Psoas muscle (tissue), 8 donors: Measurements from ENCODE around the gene KRT84. TPM values are rescaled to one million over a fixed set of nuclear protein-coding genes. Genes with fewer than 3 reads are reported as not detected.

Source experiments
- ATAC-seq, 4 donors: fragments of 200-7000 bp; cut with Tn5 transposase; one replicate each; pipeline ENCODE4 v1.9.1; 2020; ENCODE audit warnings: moderate library complexity in 3 of 4, mild to moderate bottlenecking in 2 of 4
- DNase-seq, 2 donors: peaks; one replicate each; pipeline ENCODE4 v3.0.0-alpha.2; 2020
- H3K27ac ChIP-seq: fragments of 200-600 bp; one replicate; pipeline ENCODE4 v1.8.0; 2022
- H3K27me3 ChIP-seq, 3 donors: fragments of 200-600 bp in 1 of 3; one replicate each; pipeline versions ENCODE4 v1.6.1 to v1.8.0; 2013 to 2022; ENCODE audit warnings: low read length in 2 of 3, mild to moderate bottlenecking in 2 of 3, moderate library complexity in 1 of 3; ENCODE audit not compliant: insufficient read depth in 3 of 3
- H3K36me3 ChIP-seq, 2 donors: fragments of 200-600 bp in 1 of 2; one replicate each; pipeline versions ENCODE4 v1.6.1 to v1.8.0; 2013 to 2022; ENCODE audit warnings: low read depth in 1 of 2, mild to moderate bottlenecking in 1 of 2, moderate library complexity in 1 of 2; ENCODE audit not compliant: insufficient read depth in 1 of 2
- H3K4me1 ChIP-seq: fragments of 200-600 bp; one replicate; pipeline ENCODE4 v1.8.0; 2022
- H3K4me3 ChIP-seq: fragments of 200-600 bp; one replicate; pipeline ENCODE4 v1.8.0; 2022; ENCODE audit warnings: mild to moderate bottlenecking
- H3K9me3 ChIP-seq: fragments of 200-600 bp; one replicate; pipeline ENCODE4 v1.8.0; 2022
- WGBS, 3 donors: extraction: QIAGEN DNeasy Blood & Tissue Kit; methylation state at CpG; one replicate each; pipeline versions ENCODE4 v1.1.6 to v1.1.7; 2013; 5-methylcytosine and 5-hydroxymethylcytosine counted together
- intact Hi-C, 2 donors: fragments of 100-400 bp; cut with DNase I; formaldehyde crosslinking; loops; one replicate each; pipeline versions ENCODE4 v1.11.0 to v1.14.2; 2022
- polyA plus RNA-seq, 3 donors: library from polyadenylated mRNA; stranded (reverse); fragments of 200-250 nt; gene quantifications; one replicate each; pipeline ENCODE4 v1.2.3, GENCODE V29; 2013
- total RNA-seq, 4 donors: library from RNA; stranded (reverse); fragmentation: NEBNext Ultra II Directional in 2 of 4; extraction: Animal tissue kit (Norgen Biotek cat#: 25700) in 2 of 4; gene quantifications; one replicate each; pipeline versions ENCODE4 v1.2.1 to v1.2.4, GENCODE V29; 2021 to 2023
- TF ChIP-seq, protein P1 (sequence below): fragments of 200-600 bp; IDR thresholded peaks from one replicate; pipeline ENCODE4 v1.8.0; 2022; ENCODE audit warnings: antibody characterized with exemption
- donor health status: healthy with polysubstance abuse.
- donor health status: DM: no; HTN: no; CAD: no; lungs with moderate emphysema.
- donor health status: Bipolar disorder and iron deficiency.
- donor health status: healthy.
- donor health status: DM: yes; HTN: yes; CAD: no.
- donor health status: DM: no; HTN: no; CAD: no.
- donor health status: DM: no; HTN: no; CAD: no.
- donor health status: DM: yes; HTN: yes; CAD: no.

Gene KRT84
- total and polyA plus RNA-seq, 7 donors: not detected

DNA sequence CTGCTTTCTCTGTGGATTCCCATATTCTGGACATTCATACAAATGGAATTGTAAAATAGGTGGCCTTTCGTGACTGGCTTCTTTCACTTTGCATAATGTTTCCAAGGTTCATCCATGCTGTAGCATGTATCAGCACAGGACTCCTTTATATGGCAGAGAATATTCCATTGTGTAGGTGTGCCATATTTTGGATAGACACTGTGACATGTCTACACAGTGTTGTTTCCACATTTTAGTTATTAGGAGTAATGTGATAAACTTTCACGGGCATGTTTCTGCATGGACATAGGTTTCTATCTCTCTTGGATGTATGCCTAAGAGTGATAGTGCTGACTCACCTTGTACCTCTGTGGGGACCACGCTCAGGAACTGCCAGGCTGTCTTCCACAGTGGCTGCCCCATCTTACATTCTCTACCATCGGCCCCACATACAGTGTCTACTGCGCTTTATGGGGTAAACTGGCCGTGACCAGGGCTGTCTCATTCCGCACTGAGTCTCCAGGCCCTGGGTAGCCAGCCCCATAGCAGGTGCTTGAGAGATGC, 7.1 kb upstream of the KRT84 start:
- H3K27ac ChIP-seq: no peak overlapping the region
- intact Hi-C loops: no loop called here
- WGBS, 3 donors: 92 to 93% (median 93%) methylated on average over 7 of the region's 7 CpGs
- H3K36me3 ChIP-seq: no peaks in the 10 kb centered on the region
- no peaks in the 10 kb centered on the region for H3K4me1 ChIP-seq
- DNase-seq (no peak), ATAC-seq (no peak)
- TF ChIP-seq, protein P1, sequence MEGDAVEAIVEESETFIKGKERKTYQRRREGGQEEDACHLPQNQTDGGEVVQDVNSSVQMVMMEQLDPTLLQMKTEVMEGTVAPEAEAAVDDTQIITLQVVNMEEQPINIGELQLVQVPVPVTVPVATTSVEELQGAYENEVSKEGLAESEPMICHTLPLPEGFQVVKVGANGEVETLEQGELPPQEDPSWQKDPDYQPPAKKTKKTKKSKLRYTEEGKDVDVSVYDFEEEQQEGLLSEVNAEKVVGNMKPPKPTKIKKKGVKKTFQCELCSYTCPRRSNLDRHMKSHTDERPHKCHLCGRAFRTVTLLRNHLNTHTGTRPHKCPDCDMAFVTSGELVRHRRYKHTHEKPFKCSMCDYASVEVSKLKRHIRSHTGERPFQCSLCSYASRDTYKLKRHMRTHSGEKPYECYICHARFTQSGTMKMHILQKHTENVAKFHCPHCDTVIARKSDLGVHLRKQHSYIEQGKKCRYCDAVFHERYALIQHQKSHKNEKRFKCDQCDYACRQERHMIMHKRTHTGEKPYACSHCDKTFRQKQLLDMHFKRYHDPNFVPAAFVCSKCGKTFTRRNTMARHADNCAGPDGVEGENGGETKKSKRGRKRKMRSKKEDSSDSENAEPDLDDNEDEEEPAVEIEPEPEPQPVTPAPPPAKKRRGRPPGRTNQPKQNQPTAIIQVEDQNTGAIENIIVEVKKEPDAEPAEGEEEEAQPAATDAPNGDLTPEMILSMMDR: no peak
- H3K9me3 ChIP-seq: no peaks in the 10 kb centered on the region
- H3K27me3 ChIP-seq: peaks cover 0 to 9% (median 0%) of the 10 kb centered on the region in 3 donors
- no peak overlapping the region for H3K4me3 ChIP-seq

DNA sequence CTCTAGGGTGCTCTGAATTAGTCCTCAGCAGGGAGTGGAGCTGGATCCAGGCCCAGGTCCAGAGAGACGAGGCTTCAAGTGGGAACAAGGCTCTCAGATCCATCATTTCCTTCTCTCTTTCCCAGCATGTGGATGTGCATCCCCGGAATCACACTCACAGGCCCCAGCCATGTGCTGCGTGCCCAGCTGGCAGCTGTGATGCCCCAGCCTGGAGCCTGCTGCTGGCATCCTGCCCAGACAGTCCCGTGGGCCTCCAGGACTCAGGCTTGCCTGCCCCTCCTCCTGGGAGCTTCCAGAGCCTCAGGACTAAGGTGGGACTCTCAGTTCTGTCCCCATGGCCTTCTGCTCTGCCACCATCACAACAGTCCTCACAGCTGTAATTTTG, 6.2 kb upstream of the KRT84 start:
- TF ChIP-seq, protein P1: no peak
- peak in 3 of 4 donors; percentile 42 to 60 (median 54) for ATAC-seq
- H3K36me3 ChIP-seq: no peaks in the 10 kb centered on the region
- 11 to 15% (median 14%) methylated on average over 4 of the region's 4 CpGs for WGBS, 3 donors
- intact Hi-C loops: no loop called here
- no peak overlapping the region for H3K4me3 ChIP-seq
- H3K27me3 ChIP-seq: peaks cover 0 to 5% (median 0%) of the 10 kb centered on the region in 3 donors
- no peaks in the 10 kb centered on the region for H3K9me3 ChIP-seq
- no peak overlapping the region for H3K27ac ChIP-seq
- DNase-seq: peak in 1 of 2 donors; percentile 30
- no peaks in the 10 kb centered on the region for H3K4me1 ChIP-seq

DNA sequence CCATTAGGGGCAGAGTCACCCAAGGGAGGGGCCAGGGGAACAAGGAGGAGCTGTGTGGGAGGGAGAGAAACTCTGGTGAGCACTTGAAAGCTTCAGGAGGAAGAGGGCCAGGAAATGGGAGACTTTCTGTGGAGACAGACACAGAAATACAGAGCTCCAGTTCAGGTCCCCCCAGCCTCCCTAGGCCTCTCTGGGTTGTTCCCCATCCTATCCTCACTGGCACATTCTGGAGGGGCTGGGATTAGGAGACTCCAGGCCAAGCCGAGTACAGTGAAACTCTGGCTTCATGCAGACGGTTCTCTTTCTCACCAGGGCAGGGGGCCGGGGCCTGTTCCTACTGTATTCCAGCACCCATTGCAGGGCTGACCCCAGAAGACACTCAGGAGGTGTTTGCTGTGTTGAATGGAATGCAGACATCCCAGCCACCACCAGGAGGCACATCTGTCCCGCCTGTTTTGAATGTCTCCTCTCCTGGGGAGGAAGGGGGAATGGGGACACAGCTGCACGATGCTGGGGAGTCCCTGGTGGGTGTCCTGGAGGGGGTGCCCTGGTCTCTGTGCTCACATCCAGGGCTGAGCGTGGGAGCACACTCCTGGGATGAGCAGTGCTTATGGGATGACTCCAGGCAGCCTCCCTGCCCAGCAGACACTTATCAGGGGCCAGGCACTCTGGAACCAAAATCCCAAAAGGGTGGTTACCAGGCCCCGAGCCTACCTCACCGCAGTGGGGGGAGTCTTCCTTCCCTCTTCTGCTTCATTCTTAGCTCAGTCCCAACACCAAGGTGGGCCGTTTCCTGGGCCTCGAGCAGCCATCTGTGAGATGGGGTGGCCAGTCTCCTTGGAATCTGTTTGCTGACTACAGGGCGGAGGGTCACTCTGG, 5.5 kb upstream of the KRT84 start:
- 57 to 69% (median 63%) methylated on average over 9 to 11 of the region's 11 CpGs for WGBS, 3 donors
- TF ChIP-seq, protein P1: peak; percentile 9
- Histone ChIP-seq H3K27me3 (peaks cover 0 to 5% (median 0%) of the 10 kb centered on the region in 3 donors), H3K36me3 (no peaks in the 10 kb centered on the region), H3K4me3 (no peak overlapping the region), H3K4me1 (no peaks in the 10 kb centered on the region), H3K27ac (no peak overlapping the region), H3K9me3 (no peaks in the 10 kb centered on the region)
- DNase-seq (no peak), ATAC-seq (no peak)
- intact Hi-C loops: no loop called here

DNA sequence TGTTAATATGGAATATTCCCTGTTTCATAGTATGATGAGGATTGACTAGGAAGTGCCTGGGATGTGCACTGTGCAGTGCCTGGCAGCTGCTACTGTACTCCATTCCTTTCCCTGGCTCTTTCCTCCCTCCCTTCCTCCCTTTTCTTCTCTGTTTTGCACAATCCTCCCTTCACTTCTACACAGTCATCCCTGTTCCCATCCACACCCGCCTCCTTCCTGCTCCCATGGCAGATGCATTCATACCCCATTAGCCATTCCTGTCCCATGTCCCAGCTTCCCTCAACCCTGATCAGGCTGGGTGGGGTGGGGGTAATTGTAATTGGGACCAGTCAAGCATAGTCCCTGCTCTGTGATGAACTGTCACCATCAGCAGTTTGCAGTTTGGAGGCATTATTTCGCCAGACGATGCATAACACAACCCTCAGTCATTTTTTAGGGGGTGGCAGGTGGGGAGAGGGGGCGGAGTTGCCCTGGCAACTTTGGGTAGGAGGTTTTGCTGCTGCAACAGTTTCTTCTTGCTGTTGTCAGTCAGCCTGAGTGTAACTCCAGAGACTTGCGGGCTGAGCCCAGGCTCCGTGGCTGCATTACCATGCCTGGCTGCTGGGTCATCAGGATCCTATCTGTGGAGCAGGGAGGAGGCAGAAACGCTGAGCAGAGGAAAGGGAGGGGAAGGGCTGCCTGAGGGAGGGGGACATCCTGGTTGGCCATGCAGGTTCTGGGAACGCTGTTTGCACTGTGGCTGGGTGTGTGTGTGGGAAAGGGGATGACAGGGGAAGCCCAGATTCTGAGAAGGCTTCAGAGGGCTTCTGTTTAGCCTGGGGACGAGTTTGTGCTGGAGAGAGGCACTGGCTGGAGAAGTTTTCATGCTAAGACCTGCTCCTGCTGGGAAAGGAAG, 4.1 kb upstream of the KRT84 start:
- DNase-seq (no peak), ATAC-seq (no peak)
- Histone ChIP-seq H3K27me3 (peaks cover 0 to 5% (median 0%) of the 10 kb centered on the region in 3 donors), H3K27ac (no peak overlapping the region), H3K36me3 (no peaks in the 10 kb centered on the region), H3K4me3 (no peak overlapping the region), H3K4me1 (no peaks in the 10 kb centered on the region), H3K9me3 (no peaks in the 10 kb centered on the region)
- 33 to 44% (median 41%) methylated on average over 9 of the region's 9 CpGs for WGBS, 3 donors
- intact Hi-C loops: no loop called here
- TF ChIP-seq, protein P1: no peak
